CD4-positive, alpha-beta T cell treated with Interleukin-17A for 1 hour (primary cell): Measurements from ENCODE around the gene B4GALNT3.
"Not testable (repeated sequence)": the region's sequence is repeated elsewhere in the genome, so short reads cannot be mapped to it uniquely, and the experiment has no call there.

Experiments
- DNase-seq: peaks from one replicate; pipeline ENCODE4 v3.0.0-alpha.2; 2020

The B4GALNT3 gene

GRCh38 chr12:459430-460258 is at the start of gene B4GALNT3:
Gene B4GALNT3, plus strand, starts transcription at chr12:459939. Its CDS starts 438 bp downstream, at chr12:460377.
- DNase-seq, result peak; percentile 65

GRCh38 chr12:414859-415258 is 44.9 kb upstream of the B4GALNT3 start:
- no peak for DNase-seq

DNA sequence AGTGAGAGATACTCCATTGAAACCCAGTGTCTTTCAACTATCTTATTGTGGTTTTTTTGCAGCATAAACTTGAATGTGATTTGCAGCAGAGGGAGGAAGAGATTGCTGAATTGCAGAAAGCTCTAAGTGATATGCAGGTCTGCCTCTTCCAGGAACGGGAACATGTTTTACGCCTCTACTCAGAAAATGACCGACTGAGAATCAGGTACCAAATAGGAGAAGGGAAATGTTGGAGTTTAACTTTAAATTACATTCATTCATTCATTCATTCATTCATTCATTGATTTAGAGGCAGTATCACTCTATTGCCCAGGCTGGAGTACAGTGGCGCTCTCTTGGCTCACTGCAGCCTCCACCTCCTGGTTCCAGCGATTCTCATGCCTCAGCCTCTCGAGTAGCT is 41.3 kb upstream of the B4GALNT3 start:
- DNase-seq, result no peak

DNA sequence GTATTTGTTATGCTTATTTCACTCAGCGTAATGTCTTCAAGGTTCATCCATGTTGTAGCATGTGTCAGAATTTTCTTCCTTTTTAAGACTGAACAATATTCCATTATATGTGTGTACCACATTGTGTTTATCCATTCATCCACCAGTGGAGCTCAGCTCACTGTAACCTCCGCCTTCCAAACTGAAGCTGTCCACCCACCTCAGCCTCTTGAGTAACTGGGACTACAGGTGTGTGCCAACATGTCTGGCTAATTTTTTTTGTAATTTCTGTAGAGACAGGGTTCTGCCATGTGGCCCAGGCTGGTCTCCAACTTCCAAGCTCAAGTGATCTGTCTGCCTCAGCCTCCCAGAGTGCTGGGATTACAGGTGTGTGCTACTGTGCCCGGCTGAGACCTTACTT is 37.2 kb upstream of the B4GALNT3 start:
- DNase-seq, result no peak

DNA sequence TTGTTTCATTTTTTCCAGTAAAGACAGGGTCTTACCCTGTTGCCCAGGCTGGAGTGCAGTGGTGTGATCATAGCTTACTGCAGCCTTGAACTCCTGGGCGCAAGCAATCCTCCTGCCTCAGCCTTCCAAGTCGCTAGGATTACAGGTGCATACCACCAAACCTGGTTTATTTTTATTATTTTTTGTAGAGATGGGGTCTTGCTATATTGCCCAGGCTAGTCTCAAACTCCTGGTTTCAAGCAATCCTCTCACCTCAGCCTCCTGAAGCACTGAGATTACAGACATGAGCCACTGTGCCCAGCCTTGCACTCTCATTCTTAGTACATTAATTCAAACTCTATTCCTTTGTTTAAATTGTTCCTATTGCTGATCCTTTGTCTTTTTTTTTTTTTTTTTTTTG is 24.0 kb upstream of the B4GALNT3 start:
- DNase-seq, result not testable (repeated sequence)

- DNase-seq, result peak; percentile 59
These were observed 17.4 kb upstream of the B4GALNT3 start for GRCh38 chr12:442235-442884.

- DNase-seq, result no peak
These were observed 12.6 kb upstream of the B4GALNT3 start for GRCh38 chr12:447141-447540.

DNA sequence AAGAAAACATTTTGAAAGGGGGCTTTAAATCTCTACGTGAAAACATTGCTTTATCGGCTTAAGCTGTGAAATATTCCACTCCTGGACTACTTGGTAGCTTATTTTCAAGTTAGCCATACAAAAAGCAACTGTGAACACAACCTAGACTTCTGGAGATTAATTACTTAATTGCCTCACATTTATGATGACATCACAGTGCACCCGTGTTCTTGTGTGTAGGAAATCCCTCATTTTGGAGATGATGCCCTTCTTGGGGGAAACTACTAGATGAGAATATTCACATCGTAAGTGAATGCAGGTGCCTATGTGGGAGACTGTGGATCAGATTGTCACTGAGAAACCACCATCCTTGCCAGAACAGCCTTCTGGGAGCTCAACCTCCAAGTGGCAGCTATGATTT is 10.5 kb upstream of the B4GALNT3 start:
- no peak for DNase-seq

DNA sequence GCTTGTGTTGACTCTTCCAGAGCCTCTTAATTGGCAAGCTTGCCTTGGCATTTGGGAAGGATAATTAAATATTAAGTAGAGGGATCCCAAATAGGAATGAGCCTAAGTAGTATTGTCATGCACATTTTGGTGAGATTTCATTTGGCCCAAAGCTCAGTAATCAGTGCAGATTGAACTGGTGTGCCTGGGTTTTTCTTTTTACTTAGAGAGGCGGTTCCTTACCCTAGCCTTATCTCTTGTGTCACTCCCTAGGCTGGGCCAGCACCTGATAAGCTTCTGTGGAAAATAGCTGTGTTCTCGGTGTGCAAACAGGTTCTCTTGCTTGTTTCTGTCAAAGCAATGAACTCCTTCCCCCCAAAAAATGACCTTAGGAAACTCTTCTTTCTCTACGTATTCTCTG is 9.3 kb upstream of the B4GALNT3 start:
- no peak for DNase-seq

DNA sequence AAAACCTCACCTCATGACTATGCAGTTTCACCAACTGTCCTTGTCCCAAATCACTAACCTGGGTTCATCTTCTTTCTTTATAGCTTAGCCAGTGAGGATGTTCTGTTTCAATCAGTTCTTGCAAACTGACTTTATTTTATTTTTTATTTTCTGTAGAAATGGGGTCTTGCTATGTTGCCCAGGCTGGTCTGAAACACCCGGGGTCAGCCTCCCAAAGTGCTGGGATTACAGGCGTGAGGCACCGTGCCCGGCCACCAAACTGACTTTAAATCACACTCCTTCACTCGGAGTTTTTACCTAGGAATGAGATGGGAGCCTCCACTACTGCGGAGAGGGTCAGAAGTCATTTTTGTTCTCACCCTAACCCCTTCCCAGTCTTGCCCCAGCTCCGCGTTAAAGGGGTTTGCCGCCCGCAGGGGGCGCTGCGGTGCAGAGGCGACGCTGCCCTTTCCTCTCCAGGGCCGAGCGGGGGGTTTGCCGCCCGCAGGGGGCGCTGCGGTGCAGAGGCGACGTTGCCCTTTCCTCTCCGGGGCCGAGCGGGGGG is 7.0 kb upstream of the B4GALNT3 start:
- DNase-seq, result peak; percentile 58

- no peak for DNase-seq
These were observed 4.9 kb upstream of the B4GALNT3 start for GRCh38 chr12:454833-455232.

DNA sequence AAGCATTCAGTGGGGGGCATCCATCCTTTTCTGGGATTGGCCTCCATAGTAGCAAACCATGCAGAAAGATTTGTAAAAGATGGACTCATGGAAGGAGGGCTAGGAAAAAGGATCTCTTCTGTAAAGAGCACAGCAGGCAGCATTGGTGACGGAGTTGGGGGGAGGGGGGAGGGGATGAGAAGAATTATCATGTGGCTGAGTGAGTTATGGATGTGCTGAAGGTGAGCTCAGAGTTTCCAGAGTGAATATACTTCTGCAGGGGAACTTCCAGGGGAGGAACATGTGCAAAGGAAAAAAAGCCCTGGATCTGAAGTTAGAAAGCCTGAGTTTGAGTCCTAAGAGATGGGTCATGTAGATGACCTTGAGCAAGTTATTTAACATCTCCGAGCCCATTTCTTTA is 3.9 kb upstream of the B4GALNT3 start:
- no peak for DNase-seq

GRCh38 chr12:457676-458075 is 2.1 kb upstream of the B4GALNT3 start:
- no peak for DNase-seq

- DNase-seq, result no peak
These were observed 699 bp upstream of the B4GALNT3 start for GRCh38 chr12:459050-459429.

DNA sequence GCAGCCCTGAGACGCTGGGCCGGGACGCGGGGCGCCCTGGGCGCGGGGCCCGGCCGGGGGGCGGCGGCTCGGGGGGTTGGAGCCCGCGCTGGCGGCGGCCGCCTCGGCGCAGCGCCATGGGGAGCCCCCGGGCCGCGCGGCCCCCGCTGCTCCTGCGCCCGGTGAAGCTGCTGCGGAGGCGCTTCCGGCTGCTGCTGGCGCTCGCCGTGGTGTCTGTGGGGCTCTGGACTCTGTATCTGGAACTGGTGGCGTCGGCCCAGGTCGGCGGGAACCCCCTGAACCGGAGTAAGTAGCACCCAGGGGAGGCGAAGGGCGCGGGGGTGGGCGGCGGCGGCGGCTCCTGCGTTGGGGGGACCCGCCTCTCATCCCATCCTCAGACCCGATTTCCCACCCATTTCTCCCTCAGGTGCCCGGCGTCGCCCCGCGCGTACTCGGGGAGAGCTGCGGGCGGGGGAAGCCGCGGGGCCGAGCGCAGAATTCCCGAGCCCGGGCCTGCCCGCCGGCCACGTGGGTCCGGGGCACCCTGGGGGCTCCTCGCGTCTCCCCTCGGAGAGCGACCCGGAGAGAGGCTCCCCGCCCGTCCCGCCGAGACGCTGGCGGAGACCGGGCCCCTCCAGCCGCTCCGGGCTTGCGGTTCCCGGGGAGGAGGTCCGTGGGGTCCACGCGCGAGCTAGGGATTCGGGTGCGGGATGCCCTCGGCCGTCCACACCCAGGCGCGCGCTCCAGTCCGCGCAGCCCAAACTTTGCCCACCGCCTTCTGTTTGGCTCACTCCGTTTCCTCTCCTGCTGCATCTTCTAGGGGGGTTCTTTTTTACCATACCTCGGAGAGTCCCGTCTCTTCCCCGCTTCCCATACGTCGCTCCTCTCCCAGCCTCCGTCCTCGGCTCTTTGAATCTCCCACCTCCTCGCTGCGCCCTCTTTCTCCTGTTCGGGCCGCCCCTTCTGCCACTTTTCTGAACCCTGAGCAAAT is 807 bp downstream of the B4GALNT3 start:
- peak; percentile 53 for DNase-seq

DNA sequence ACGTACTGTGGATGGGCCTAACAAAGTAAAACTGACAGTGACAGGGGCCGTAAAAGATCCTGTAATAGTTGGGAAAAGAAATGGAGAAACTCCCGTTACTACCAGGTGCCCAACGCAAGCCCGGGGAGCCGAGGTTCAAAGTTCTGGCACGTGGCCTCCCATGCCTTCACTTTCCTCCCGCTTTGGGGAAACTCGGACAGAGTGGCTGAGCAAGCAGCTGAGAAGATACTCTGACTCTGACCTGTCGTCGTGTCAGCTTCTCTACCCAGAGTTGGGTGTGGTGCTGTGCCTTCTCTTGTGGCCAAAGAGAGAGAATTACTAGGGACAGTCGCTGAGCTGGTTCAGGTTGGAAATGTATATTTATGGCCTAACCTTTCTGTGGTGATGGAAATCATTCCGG is 1.7 kb downstream of the B4GALNT3 start:
- DNase-seq, result no peak

- DNase-seq, result no peak
These were observed 3.4 kb downstream of the B4GALNT3 start for GRCh38 chr12:462936-463705.

DNA sequence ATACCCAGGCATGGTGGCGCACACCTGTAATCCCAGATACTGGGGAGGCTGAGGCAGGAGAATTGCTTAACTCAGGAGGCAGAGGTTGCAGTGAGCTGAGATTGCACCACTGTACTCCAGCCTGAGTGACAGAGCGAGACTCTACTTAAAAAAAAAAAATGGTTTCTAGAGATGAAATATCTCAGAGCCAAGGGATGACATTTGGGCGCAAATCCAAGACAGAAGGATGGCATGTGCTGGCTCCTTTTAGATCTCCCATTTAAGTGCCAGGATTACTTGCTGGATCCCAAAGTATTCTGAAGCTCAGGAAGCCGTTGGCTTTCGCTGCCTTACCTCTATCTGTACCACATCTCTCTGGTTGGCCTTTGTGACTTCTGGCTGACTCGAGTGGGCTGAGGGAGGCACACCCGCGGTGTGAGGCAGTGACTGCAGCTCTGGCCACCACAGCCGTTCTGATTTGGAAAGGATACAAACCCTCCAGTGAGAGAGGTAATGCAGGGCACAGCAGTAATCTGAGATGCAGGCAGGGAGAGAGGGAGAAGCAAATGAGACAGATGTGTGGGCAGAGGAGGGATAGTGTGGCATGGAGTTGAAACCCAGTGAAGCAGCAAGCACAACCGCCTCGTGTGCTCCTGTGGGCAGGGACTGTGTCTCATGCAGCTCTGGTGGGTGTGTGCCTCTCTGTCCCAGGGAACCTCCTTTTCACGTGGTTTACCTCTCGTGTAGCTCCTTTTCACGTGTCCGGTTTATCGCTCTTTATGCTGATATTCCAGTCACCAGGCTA is 4.9 kb downstream of the B4GALNT3 start:
- no peak for DNase-seq

- no peak for DNase-seq
These were observed 6.3 kb downstream of the B4GALNT3 start for GRCh38 chr12:466039-466438.

GRCh38 chr12:466762-467161 is 7.0 kb downstream of the B4GALNT3 start:
- DNase-seq, result no peak

DNA sequence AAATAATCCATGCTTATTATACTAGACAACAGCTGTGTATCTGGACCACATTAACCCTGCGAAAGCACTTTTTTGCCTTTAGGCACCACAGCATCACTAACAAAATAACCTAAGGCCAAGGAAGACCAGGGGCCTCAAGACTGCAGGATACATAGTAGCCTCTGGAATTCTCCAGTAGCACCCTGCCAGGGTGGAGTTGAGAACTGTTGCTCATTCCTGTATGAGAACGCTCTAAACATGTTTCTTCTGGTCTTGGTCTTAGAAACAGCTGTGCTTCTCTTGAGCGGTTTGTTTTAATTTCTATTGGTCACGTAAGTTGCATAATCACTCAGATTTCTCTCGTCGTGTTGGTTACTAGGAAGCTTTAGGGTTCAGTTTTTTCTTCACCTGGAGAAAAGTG is 7.9 kb downstream of the B4GALNT3 start:
- no peak for DNase-seq
